IMR-90 (cell line): Measurements from ENCODE around the gene MICOS13. TPM values are rescaled to one million over a fixed set of nuclear protein-coding genes. Genes with fewer than 3 reads are reported as not detected.

Experiments
- ATAC-seq: fragments of 200-7000 bp; cut with Tn5 transposase; 2 replicates; pipeline ENCODE4 v1.9.1; 2020; ENCODE audit warnings: low read depth, mild to moderate bottlenecking, moderate library complexity
- BruUV-seq: library from RNA; stranded (reverse); fragments of 400-500 nt; replicated peaks from 2 replicates; lab custom pipeline; 2021; lab: Mats Ljungman, UMichigan
- CTCF ChIA-PET: fragments of 300-600 bp; formaldehyde crosslinking; extraction: SDS; loops from one replicate; lab custom pipeline; 2021; ENCODE audit warnings: antibody characterized with exemption; lab: Yijun Ruan, JAX
- POLR2A ChIA-PET: fragments of 300-600 bp; sonication (Branson Sonifier 250); formaldehyde crosslinking; loops from one replicate; lab custom pipeline; 2022; ENCODE audit warnings: antibody characterized with exemption; ENCODE audit not compliant: unreplicated experiment; lab: Charles Lee
- DNase-seq: peaks from one replicate; pipeline ENCODE4 v3.0.0; 2013
- H2AFZ ChIP-seq: replicated peaks from 2 replicates; pipeline ENCODE3; 2013; ENCODE audit warnings: low read length, mild to moderate bottlenecking; ENCODE audit not compliant: poor library complexity
- H2AK5ac ChIP-seq: 2 replicates; pipeline ENCODE4 v1.6.1; 2013; ENCODE audit warnings: low read depth, low read length, inconsistent platforms
- H2AK9ac ChIP-seq: replicated peaks from 2 replicates; pipeline ENCODE3; 2013; ENCODE audit warnings: mild to moderate bottlenecking, low read depth, low read length, moderate library complexity; ENCODE audit not compliant: poor library complexity
- H2BK120ac ChIP-seq: 2 replicates; pipeline ENCODE4 v1.6.1; 2013; ENCODE audit warnings: low read depth, low read length, inconsistent platforms
- H2BK15ac ChIP-seq: 3 replicates; pipeline ENCODE4 v1.6.1; 2013; ENCODE audit warnings: low read depth, low read length, inconsistent platforms
- H2BK20ac ChIP-seq: 2 replicates; pipeline ENCODE4 v1.6.1; 2013; ENCODE audit warnings: low read depth, mild to moderate bottlenecking, inconsistent platforms, low read length, moderate library complexity
- H2BK5ac ChIP-seq: 2 replicates; pipeline ENCODE4 v1.6.1; 2013; ENCODE audit warnings: mild to moderate bottlenecking, low read depth, low read length, inconsistent platforms; ENCODE audit not compliant: poor library complexity, severe bottlenecking
- H3K14ac ChIP-seq: replicated peaks from 2 replicates; pipeline ENCODE4 v1.6.1; 2013; ENCODE audit warnings: low read depth, low read length, inconsistent platforms
- H3K18ac ChIP-seq: 2 replicates; pipeline ENCODE4 v1.6.1; 2013; ENCODE audit warnings: low read depth, low read length, control low read depth
- H3K23ac ChIP-seq: 2 replicates; pipeline ENCODE4 v1.6.1; 2013; ENCODE audit warnings: low read depth, low read length, inconsistent platforms
- H3K27ac ChIP-seq: 2 replicates; pipeline ENCODE4 v1.5.1; 2013; ENCODE audit warnings: mild to moderate bottlenecking, control low read depth, low read length; ENCODE audit not compliant: insufficient read depth
- H3K27me3 ChIP-seq: 2 replicates; pipeline ENCODE4 v1.6.1; 2013; ENCODE audit warnings: low read length; ENCODE audit not compliant: control insufficient read depth, insufficient read depth
- H3K36me3 ChIP-seq: 2 replicates; pipeline ENCODE4 v1.6.1; 2013; ENCODE audit warnings: low read length, mixed read lengths; ENCODE audit not compliant: control insufficient read depth, insufficient read depth
- H3K4ac ChIP-seq: 2 replicates; pipeline ENCODE4 v1.6.1; 2013; ENCODE audit warnings: low read depth, low read length, inconsistent platforms
- H3K4me1 ChIP-seq: 2 replicates; pipeline ENCODE4 v1.6.1; 2013; ENCODE audit warnings: low read length, mixed read lengths; ENCODE audit not compliant: control insufficient read depth, insufficient read depth
- H3K4me2 ChIP-seq: 2 replicates; pipeline ENCODE4 v1.6.1; 2013; ENCODE audit warnings: low read depth, mild to moderate bottlenecking, control low read depth, low read length, moderate library complexity
- H3K4me3 ChIP-seq: 2 replicates; pipeline ENCODE4 v1.5.1; 2013; ENCODE audit warnings: low read depth, mild to moderate bottlenecking, control low read depth, low read length, moderate library complexity; ENCODE audit not compliant: insufficient read depth
- H3K56ac ChIP-seq: 2 replicates; pipeline ENCODE4 v1.6.1; 2013; ENCODE audit warnings: low read length, inconsistent platforms; ENCODE audit not compliant: insufficient read depth; ENCODE audit errors: extremely low read depth
- H3K79me1 ChIP-seq, 2 experiments: 2 replicates each; pipeline ENCODE4 v1.6.1; 2013; ENCODE audit warnings: low read length in 2 of 2, inconsistent platforms in 1 of 2, low read depth in 1 of 2
- H3K9ac ChIP-seq: 2 replicates; pipeline ENCODE4 v1.6.1; 2013; ENCODE audit warnings: low read depth, low read length, control low read depth
- H3K9me1 ChIP-seq: 2 replicates; pipeline ENCODE4 v1.6.1; 2013; ENCODE audit warnings: low read length, inconsistent platforms; ENCODE audit not compliant: insufficient read depth
- H3K9me3 ChIP-seq: 2 replicates; pipeline ENCODE4 v1.6.1; 2013; ENCODE audit warnings: low read length; ENCODE audit not compliant: control insufficient read depth, insufficient read depth
- H4K20me1 ChIP-seq: 2 replicates; pipeline ENCODE4 v1.6.1; 2013; ENCODE audit warnings: low read length, inconsistent platforms; ENCODE audit not compliant: insufficient read depth
- H4K5ac ChIP-seq: 2 replicates; pipeline ENCODE4 v1.6.1; 2013; ENCODE audit warnings: mild to moderate bottlenecking, low read depth, low read length, control low read depth
- H4K8ac ChIP-seq, 2 experiments: 2 replicates each; pipeline ENCODE4 v1.6.1; 2013; ENCODE audit warnings: low read depth in 2 of 2, low read length in 2 of 2, control low read depth in 1 of 2, inconsistent platforms in 1 of 2
- H4K91ac ChIP-seq: 2 replicates; pipeline ENCODE4 v1.6.1; 2013; ENCODE audit warnings: low read depth, low read length, inconsistent platforms; ENCODE audit not compliant: insufficient read depth
- BHLHE40 ChIP-seq: fragments of 150-350 bp; IDR thresholded peaks from 2 replicates; pipeline ENCODE4 v1.6.1; 2016; ENCODE audit warnings: mild to moderate bottlenecking, low read depth, low read length
- CEBPB ChIP-seq: IDR thresholded peaks from 2 replicates; pipeline ENCODE4 v1.6.1; 2012; ENCODE audit warnings: low read depth, low read length, improper control_type of control experiment
- MXI1 ChIP-seq: IDR thresholded peaks from 2 replicates; pipeline ENCODE4 v1.6.1; 2012; ENCODE audit warnings: low read depth, mild to moderate bottlenecking, low read length, moderate library complexity, borderline replicate concordance
- NFE2L2 ChIP-seq: fragments of 150-350 bp; IDR thresholded peaks from 2 replicates; pipeline ENCODE4 v1.6.1; 2016; ENCODE audit warnings: low read depth, mild to moderate bottlenecking, low read length
- RAD21 ChIP-seq: IDR thresholded peaks from 2 replicates; pipeline ENCODE4 v1.6.1; 2012; ENCODE audit warnings: low read length, improper control_type of control experiment
- RCOR1 ChIP-seq: IDR thresholded peaks from 2 replicates; pipeline ENCODE4 v1.6.1; 2012; ENCODE audit warnings: mild to moderate bottlenecking, low read length, improper control_type of control experiment; ENCODE audit not compliant: insufficient replicate concordance
- SMC3 ChIP-seq: fragments of 150-350 bp; IDR thresholded peaks from 2 replicates; pipeline ENCODE4 v1.6.1; 2016; ENCODE audit warnings: low read depth, mild to moderate bottlenecking, antibody characterized with exemption, low read length, moderate library complexity
- WGBS, 2 experiments: methylation state at CpG; one replicate each; pipeline versions ENCODE4 v1.1.5 to v1.1.7; 2013; ENCODE audit warnings: missing lambda C conversion rate in 2 of 2; ENCODE audit not compliant: insufficient read length in 1 of 2; ENCODE audit errors: extremely low coverage in 2 of 2; 5-methylcytosine and 5-hydroxymethylcytosine counted together
- dilution Hi-C: fragments of 300-500 bp; cut with HindIII; formaldehyde crosslinking; loops from one replicate; pipeline ENCODE4 v1.14.3; 2018; ENCODE audit warnings: low sequenced_read_pairs; ENCODE audit not compliant: unreplicated experiment
- in situ Hi-C: fragments of 300-500 bp; cut with MboI; formaldehyde crosslinking; loops from 3 replicates; pipeline ENCODE4 v1.14.3; 2019; ENCODE audit warnings: low sequenced_read_pairs, inconsistent platforms, mixed read lengths
- intact Hi-C: fragments of 100-400 bp; cut with micrococcal nuclease; formaldehyde crosslinking; loops from 2 replicates; pipeline ENCODE4 v1.10.0; 2022
- polyA plus RNA-seq, 3 experiments: library from polyadenylated mRNA; depleted of rRNA; stranded (reverse); fragments of >200 nt; gene quantifications; 2 replicates each; pipeline ENCODE4 v1.2.3, GENCODE V29; 2012; ENCODE audit warnings: low replicate concordance in 1 of 3
- total RNA-seq: library from RNA; depleted of rRNA; stranded (reverse); fragments of >200 nt; gene quantifications from 2 replicates; pipeline ENCODE4 v1.2.3, GENCODE V29; 2012
- TF ChIP-seq, protein P1 (sequence below): fragments of 150-350 bp; IDR thresholded peaks from 2 replicates; pipeline ENCODE4 v1.6.1; 2016; ENCODE audit warnings: low read depth, mild to moderate bottlenecking, low read length, moderate library complexity, borderline replicate concordance
- TF ChIP-seq, protein P2 (sequence below): conservative IDR thresholded peaks from 2 replicates; pipeline ENCODE4 v1.5.1; 2012; ENCODE audit warnings: mild to moderate bottlenecking, low read depth, low read length, improper control_type of control experiment

The MICOS13 gene
- total and polyA plus RNA-seq, 2 of the 4 experiments (the other 2 are of a cell fraction), result 14.5 to 48.9 TPM

DNA sequence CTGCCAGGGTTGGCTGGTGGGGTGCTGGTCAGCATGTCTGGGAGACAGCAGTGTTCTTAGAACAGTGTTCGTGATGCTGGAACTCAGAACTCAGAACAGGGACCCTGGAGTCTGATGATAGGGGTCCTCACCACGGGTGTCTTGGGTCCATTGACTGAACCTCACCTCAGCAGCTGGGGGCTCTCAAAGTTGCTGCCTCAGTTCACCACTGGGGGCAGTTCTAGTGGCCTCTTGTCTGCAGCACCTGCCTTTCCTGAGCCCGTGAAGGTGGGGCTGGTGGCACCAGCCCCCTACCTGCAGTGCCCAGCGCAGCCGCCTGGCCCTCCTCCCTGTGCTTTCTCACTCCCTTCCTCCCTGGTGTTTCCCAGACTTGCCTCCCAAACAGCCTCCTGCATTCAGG, 29.0 kb downstream of the MICOS13 start:
- H4K91ac ChIP-seq, result no peak overlapping the region
- H3K27me3 ChIP-seq, result no peaks in the 10 kb centered on the region
- BruUV-seq, result no TSS peak
- intact Hi-C loops, result no loop called here
- POLR2A ChIA-PET, result no interaction called here
- no peak overlapping the region for H3K23ac ChIP-seq
- 86% methylated on average over 1 of the region's 5 CpGs; no CpG with 5 or more reads in 1 of the 2 experiments for WGBS, 2 experiments
- H3K4me2 ChIP-seq, result no peak overlapping the region
- H3K9me1 ChIP-seq, result peaks cover 10% of the 10 kb centered on the region; the same call in 1 of the 2 replicates
- DNase-seq, result no peak
- dilution Hi-C loops, result no loop called here
- no peak overlapping the region for H4K5ac ChIP-seq
- no peak overlapping the region for H2BK15ac ChIP-seq
- no peak overlapping the region for H3K14ac ChIP-seq
- no peaks in the 10 kb centered on the region for H3K9me3 ChIP-seq
- no peaks in the 10 kb centered on the region for H3K4me1 ChIP-seq
- no peak for TF ChIP-seq RCOR1
- TF ChIP-seq SMC3, result no peak
- TF ChIP-seq MXI1, result no peak
- no peak for TF ChIP-seq RAD21
- no peak for TF ChIP-seq BHLHE40
- no peak for TF ChIP-seq CEBPB
- TF ChIP-seq, protein P1, sequence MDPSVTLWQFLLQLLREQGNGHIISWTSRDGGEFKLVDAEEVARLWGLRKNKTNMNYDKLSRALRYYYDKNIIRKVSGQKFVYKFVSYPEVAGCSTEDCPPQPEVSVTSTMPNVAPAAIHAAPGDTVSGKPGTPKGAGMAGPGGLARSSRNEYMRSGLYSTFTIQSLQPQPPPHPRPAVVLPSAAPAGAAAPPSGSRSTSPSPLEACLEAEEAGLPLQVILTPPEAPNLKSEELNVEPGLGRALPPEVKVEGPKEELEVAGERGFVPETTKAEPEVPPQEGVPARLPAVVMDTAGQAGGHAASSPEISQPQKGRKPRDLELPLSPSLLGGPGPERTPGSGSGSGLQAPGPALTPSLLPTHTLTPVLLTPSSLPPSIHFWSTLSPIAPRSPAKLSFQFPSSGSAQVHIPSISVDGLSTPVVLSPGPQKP, result no peak
- TF ChIP-seq, protein P2, sequence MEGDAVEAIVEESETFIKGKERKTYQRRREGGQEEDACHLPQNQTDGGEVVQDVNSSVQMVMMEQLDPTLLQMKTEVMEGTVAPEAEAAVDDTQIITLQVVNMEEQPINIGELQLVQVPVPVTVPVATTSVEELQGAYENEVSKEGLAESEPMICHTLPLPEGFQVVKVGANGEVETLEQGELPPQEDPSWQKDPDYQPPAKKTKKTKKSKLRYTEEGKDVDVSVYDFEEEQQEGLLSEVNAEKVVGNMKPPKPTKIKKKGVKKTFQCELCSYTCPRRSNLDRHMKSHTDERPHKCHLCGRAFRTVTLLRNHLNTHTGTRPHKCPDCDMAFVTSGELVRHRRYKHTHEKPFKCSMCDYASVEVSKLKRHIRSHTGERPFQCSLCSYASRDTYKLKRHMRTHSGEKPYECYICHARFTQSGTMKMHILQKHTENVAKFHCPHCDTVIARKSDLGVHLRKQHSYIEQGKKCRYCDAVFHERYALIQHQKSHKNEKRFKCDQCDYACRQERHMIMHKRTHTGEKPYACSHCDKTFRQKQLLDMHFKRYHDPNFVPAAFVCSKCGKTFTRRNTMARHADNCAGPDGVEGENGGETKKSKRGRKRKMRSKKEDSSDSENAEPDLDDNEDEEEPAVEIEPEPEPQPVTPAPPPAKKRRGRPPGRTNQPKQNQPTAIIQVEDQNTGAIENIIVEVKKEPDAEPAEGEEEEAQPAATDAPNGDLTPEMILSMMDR, result no peak
- no peak for TF ChIP-seq NFE2L2
- in situ Hi-C loops, result no loop called here
- no peak overlapping the region for H3K9ac ChIP-seq
- no peak for ATAC-seq
- H3K4ac ChIP-seq, result no peak overlapping the region
- H2BK20ac ChIP-seq, result no peak overlapping the region
- H2AK5ac ChIP-seq, result no peak overlapping the region
- no peak overlapping the region for H2BK120ac ChIP-seq
- H3K4me3 ChIP-seq, result no peak overlapping the region
- no peak overlapping the region for H2AK9ac ChIP-seq
- H4K8ac ChIP-seq, result no peak overlapping the region
- H3K36me3 ChIP-seq, result peaks cover 69% of the 10 kb centered on the region
- H3K18ac ChIP-seq, result no peak overlapping the region
- H2AFZ ChIP-seq, result no peak overlapping the region
- H3K27ac ChIP-seq, result no peak overlapping the region
- H3K56ac ChIP-seq, result no peak overlapping the region
- CTCF ChIA-PET, result no interaction called here
- H4K20me1 ChIP-seq, result peaks cover 12% of the 10 kb centered on the region
- H2BK5ac ChIP-seq, result no peak overlapping the region
- H3K79me1 ChIP-seq, result peaks cover 34 to 54% of the 10 kb centered on the region in 2 experiments
